Measurements from ENCODE around the gene MYPN.

The MYPN gene

GRCh38 chr10:68095153-68095552 lies 14.1 kb upstream of the MYPN start:
- DNase-seq (ENCODE audit: low read depth), result no peak
- TF ChIP-seq MYC (IDR thresholded peaks at IDR 0.05; ENCODE audit: low read depth, low read length) (no peak), MAX (IDR thresholded peaks at IDR 0.05; ENCODE audit: low read depth, low read length) (no peak), POLR2A (IDR thresholded peaks at IDR 0.05; ENCODE audit: extremely low read depth, insufficient read length) (no peak), CTCF (IDR thresholded peaks at IDR 0.05; ENCODE audit: low read depth, low read length) (no peak)
- H3K4me3 ChIP-seq (ENCODE audit: low read depth, low read length), result no peak overlapping the region

- no peak overlapping the region for H3K4me3 ChIP-seq (ENCODE audit: low read depth, low read length)
- TF ChIP-seq POLR2A (IDR thresholded peaks at IDR 0.05; ENCODE audit: extremely low read depth, insufficient read length), result no peak
- no peak for DNase-seq (ENCODE audit: low read depth)
Observed at GRCh38 chr10:68096913-68097516, 12.3 kb upstream of the MYPN start.

GRCh38 chr10:68099736-68100135 lies 9.6 kb upstream of the MYPN start:
- TF ChIP-seq MAX (IDR thresholded peaks at IDR 0.05; ENCODE audit: low read depth, low read length), result no peak
- TF ChIP-seq POLR2A (IDR thresholded peaks at IDR 0.05; ENCODE audit: extremely low read depth, insufficient read length), result no peak
- TF ChIP-seq CTCF (IDR thresholded peaks at IDR 0.05; ENCODE audit: low read depth, low read length), result no peak
- H3K4me3 ChIP-seq (ENCODE audit: low read depth, low read length), result no peak overlapping the region
- no peak for DNase-seq (ENCODE audit: low read depth)

- no peak for DNase-seq (ENCODE audit: low read depth)
- no peak overlapping the region for H3K4me3 ChIP-seq (ENCODE audit: low read depth, low read length)
- TF ChIP-seq MAX (IDR thresholded peaks at IDR 0.05; ENCODE audit: low read depth, low read length), result no peak
Observed at GRCh38 chr10:68101066-68101465, 8.2 kb upstream of the MYPN start.

- no peak for DNase-seq (ENCODE audit: low read depth)
- no peak overlapping the region for H3K4me3 ChIP-seq (ENCODE audit: low read depth, low read length)
- no peak for TF ChIP-seq MYC (IDR thresholded peaks at IDR 0.05; ENCODE audit: low read depth, low read length)
- TF ChIP-seq CTCF (IDR thresholded peaks at IDR 0.05; ENCODE audit: low read depth, low read length), result no peak
- TF ChIP-seq POLR2A (IDR thresholded peaks at IDR 0.05; ENCODE audit: extremely low read depth, insufficient read length), result no peak
- no peak for TF ChIP-seq MAX (IDR thresholded peaks at IDR 0.05; ENCODE audit: low read depth, low read length)
Observed at GRCh38 chr10:68103261-68103878, 5.9 kb upstream of the MYPN start.

GRCh38 chr10:68103901-68104300 lies 5.4 kb upstream of the MYPN start:
- no peak for DNase-seq (ENCODE audit: low read depth)
- no peak overlapping the region for H3K4me3 ChIP-seq (ENCODE audit: low read depth, low read length)
- no peak for TF ChIP-seq POLR2A (IDR thresholded peaks at IDR 0.05; ENCODE audit: extremely low read depth, insufficient read length)
- no peak for TF ChIP-seq MAX (IDR thresholded peaks at IDR 0.05; ENCODE audit: low read depth, low read length)
- no peak for TF ChIP-seq MYC (IDR thresholded peaks at IDR 0.05; ENCODE audit: low read depth, low read length)
- no peak for TF ChIP-seq CTCF (IDR thresholded peaks at IDR 0.05; ENCODE audit: low read depth, low read length)

- H3K4me3 ChIP-seq (ENCODE audit: low read depth, low read length), result no peak overlapping the region
- DNase-seq (ENCODE audit: low read depth), result no peak
- TF ChIP-seq CTCF (IDR thresholded peaks at IDR 0.05; ENCODE audit: low read depth, low read length), result no peak
- TF ChIP-seq MYC (IDR thresholded peaks at IDR 0.05; ENCODE audit: low read depth, low read length), result no peak
- no peak for TF ChIP-seq POLR2A (IDR thresholded peaks at IDR 0.05; ENCODE audit: extremely low read depth, insufficient read length)
- no peak for TF ChIP-seq MAX (IDR thresholded peaks at IDR 0.05; ENCODE audit: low read depth, low read length)
Observed at GRCh38 chr10:68105820-68106219, 3.5 kb upstream of the MYPN start.
